IMR-90 (cell line): ENCODE measurements around the gene AQP7. TPM values are rescaled to one million over a fixed set of nuclear protein-coding genes. Genes with fewer than 3 reads are reported as not detected.

Experiments
- ATAC-seq: fragments of 200-7000 bp; cut with Tn5 transposase; 2 replicates; pipeline ENCODE4 v1.9.1; 2020; ENCODE audit warnings: low read depth, mild to moderate bottlenecking, moderate library complexity
- BruUV-seq: library from RNA; stranded (reverse); fragments of 400-500 nt; replicated peaks from 2 replicates; lab custom pipeline; 2021; lab: Mats Ljungman, UMichigan
- CTCF ChIA-PET: fragments of 300-600 bp; formaldehyde crosslinking; extraction: SDS; loops from one replicate; lab custom pipeline; 2021; ENCODE audit warnings: antibody characterized with exemption; lab: Yijun Ruan, JAX
- POLR2A ChIA-PET: fragments of 300-600 bp; sonication (Branson Sonifier 250); formaldehyde crosslinking; loops from one replicate; lab custom pipeline; 2022; ENCODE audit warnings: antibody characterized with exemption; ENCODE audit not compliant: unreplicated experiment; lab: Charles Lee
- DNase-seq: peaks from one replicate; pipeline ENCODE4 v3.0.0; 2013
- H2AFZ ChIP-seq: replicated peaks from 2 replicates; pipeline ENCODE3; 2013; ENCODE audit warnings: low read length, mild to moderate bottlenecking; ENCODE audit not compliant: poor library complexity
- H2AK5ac ChIP-seq: 2 replicates; pipeline ENCODE4 v1.6.1; 2013; ENCODE audit warnings: low read depth, low read length, inconsistent platforms
- H2AK9ac ChIP-seq: replicated peaks from 2 replicates; pipeline ENCODE3; 2013; ENCODE audit warnings: mild to moderate bottlenecking, low read depth, low read length, moderate library complexity; ENCODE audit not compliant: poor library complexity
- H2BK120ac ChIP-seq: 2 replicates; pipeline ENCODE4 v1.6.1; 2013; ENCODE audit warnings: low read depth, low read length, inconsistent platforms
- H2BK15ac ChIP-seq: 3 replicates; pipeline ENCODE4 v1.6.1; 2013; ENCODE audit warnings: low read depth, low read length, inconsistent platforms
- H2BK20ac ChIP-seq: 2 replicates; pipeline ENCODE4 v1.6.1; 2013; ENCODE audit warnings: low read depth, mild to moderate bottlenecking, inconsistent platforms, low read length, moderate library complexity
- H2BK5ac ChIP-seq: 2 replicates; pipeline ENCODE4 v1.6.1; 2013; ENCODE audit warnings: mild to moderate bottlenecking, low read depth, low read length, inconsistent platforms; ENCODE audit not compliant: poor library complexity, severe bottlenecking
- H3K14ac ChIP-seq: replicated peaks from 2 replicates; pipeline ENCODE4 v1.6.1; 2013; ENCODE audit warnings: low read depth, low read length, inconsistent platforms
- H3K18ac ChIP-seq: 2 replicates; pipeline ENCODE4 v1.6.1; 2013; ENCODE audit warnings: low read depth, low read length, control low read depth
- H3K23ac ChIP-seq: 2 replicates; pipeline ENCODE4 v1.6.1; 2013; ENCODE audit warnings: low read depth, low read length, inconsistent platforms
- H3K27ac ChIP-seq: 2 replicates; pipeline ENCODE4 v1.5.1; 2013; ENCODE audit warnings: mild to moderate bottlenecking, control low read depth, low read length; ENCODE audit not compliant: insufficient read depth
- H3K27me3 ChIP-seq: 2 replicates; pipeline ENCODE4 v1.6.1; 2013; ENCODE audit warnings: low read length; ENCODE audit not compliant: control insufficient read depth, insufficient read depth
- H3K36me3 ChIP-seq: 2 replicates; pipeline ENCODE4 v1.6.1; 2013; ENCODE audit warnings: low read length, mixed read lengths; ENCODE audit not compliant: control insufficient read depth, insufficient read depth
- H3K4ac ChIP-seq: 2 replicates; pipeline ENCODE4 v1.6.1; 2013; ENCODE audit warnings: low read depth, low read length, inconsistent platforms
- H3K4me1 ChIP-seq: 2 replicates; pipeline ENCODE4 v1.6.1; 2013; ENCODE audit warnings: low read length, mixed read lengths; ENCODE audit not compliant: control insufficient read depth, insufficient read depth
- H3K4me2 ChIP-seq: 2 replicates; pipeline ENCODE4 v1.6.1; 2013; ENCODE audit warnings: low read depth, mild to moderate bottlenecking, control low read depth, low read length, moderate library complexity
- H3K4me3 ChIP-seq: 2 replicates; pipeline ENCODE4 v1.5.1; 2013; ENCODE audit warnings: low read depth, mild to moderate bottlenecking, control low read depth, low read length, moderate library complexity; ENCODE audit not compliant: insufficient read depth
- H3K56ac ChIP-seq: 2 replicates; pipeline ENCODE4 v1.6.1; 2013; ENCODE audit warnings: low read length, inconsistent platforms; ENCODE audit not compliant: insufficient read depth; ENCODE audit errors: extremely low read depth
- H3K79me1 ChIP-seq, 2 experiments: 2 replicates each; pipeline ENCODE4 v1.6.1; 2013; ENCODE audit warnings: low read length in 2 of 2, inconsistent platforms in 1 of 2, low read depth in 1 of 2
- H3K9ac ChIP-seq: 2 replicates; pipeline ENCODE4 v1.6.1; 2013; ENCODE audit warnings: low read depth, low read length, control low read depth
- H3K9me1 ChIP-seq: 2 replicates; pipeline ENCODE4 v1.6.1; 2013; ENCODE audit warnings: low read length, inconsistent platforms; ENCODE audit not compliant: insufficient read depth
- H3K9me3 ChIP-seq: 2 replicates; pipeline ENCODE4 v1.6.1; 2013; ENCODE audit warnings: low read length; ENCODE audit not compliant: control insufficient read depth, insufficient read depth
- H4K20me1 ChIP-seq: 2 replicates; pipeline ENCODE4 v1.6.1; 2013; ENCODE audit warnings: low read length, inconsistent platforms; ENCODE audit not compliant: insufficient read depth
- H4K5ac ChIP-seq: 2 replicates; pipeline ENCODE4 v1.6.1; 2013; ENCODE audit warnings: mild to moderate bottlenecking, low read depth, low read length, control low read depth
- H4K8ac ChIP-seq, 2 experiments: 2 replicates each; pipeline ENCODE4 v1.6.1; 2013; ENCODE audit warnings: low read depth in 2 of 2, low read length in 2 of 2, control low read depth in 1 of 2, inconsistent platforms in 1 of 2
- H4K91ac ChIP-seq: 2 replicates; pipeline ENCODE4 v1.6.1; 2013; ENCODE audit warnings: low read depth, low read length, inconsistent platforms; ENCODE audit not compliant: insufficient read depth
- BHLHE40 ChIP-seq: fragments of 150-350 bp; IDR thresholded peaks from 2 replicates; pipeline ENCODE4 v1.6.1; 2016; ENCODE audit warnings: mild to moderate bottlenecking, low read depth, low read length
- CTCF ChIP-seq: conservative IDR thresholded peaks from 2 replicates; pipeline ENCODE4 v1.5.1; 2012; ENCODE audit warnings: mild to moderate bottlenecking, low read depth, low read length, improper control_type of control experiment
- FOS ChIP-seq: fragments of 150-350 bp; IDR thresholded peaks from 2 replicates; pipeline ENCODE4 v1.6.1; 2016; ENCODE audit warnings: low read depth, low read length
- MAFK ChIP-seq: IDR thresholded peaks from 2 replicates; pipeline ENCODE4 v1.6.1; 2012; ENCODE audit warnings: low read depth, low read length, improper control_type of control experiment
- POLR2A ChIP-seq: IDR thresholded peaks from 2 replicates; pipeline ENCODE4 v1.6.1; 2012; ENCODE audit warnings: mild to moderate bottlenecking, low read depth, low read length
- RFX5 ChIP-seq: IDR thresholded peaks from 2 replicates; pipeline ENCODE4 v1.8.0; 2012; ENCODE audit warnings: low read depth, mild to moderate bottlenecking, low read length, moderate library complexity
- SMC3 ChIP-seq: fragments of 150-350 bp; IDR thresholded peaks from 2 replicates; pipeline ENCODE4 v1.6.1; 2016; ENCODE audit warnings: low read depth, mild to moderate bottlenecking, antibody characterized with exemption, low read length, moderate library complexity
- WGBS, 2 experiments: methylation state at CpG; one replicate each; pipeline versions ENCODE4 v1.1.5 to v1.1.7; 2013; ENCODE audit warnings: missing lambda C conversion rate in 2 of 2; ENCODE audit not compliant: insufficient read length in 1 of 2; ENCODE audit errors: extremely low coverage in 2 of 2; 5-methylcytosine and 5-hydroxymethylcytosine counted together
- dilution Hi-C: fragments of 300-500 bp; cut with HindIII; formaldehyde crosslinking; loops from one replicate; pipeline ENCODE4 v1.14.3; 2018; ENCODE audit warnings: low sequenced_read_pairs; ENCODE audit not compliant: unreplicated experiment
- in situ Hi-C: fragments of 300-500 bp; cut with MboI; formaldehyde crosslinking; loops from 3 replicates; pipeline ENCODE4 v1.14.3; 2019; ENCODE audit warnings: low sequenced_read_pairs, inconsistent platforms, mixed read lengths
- intact Hi-C: fragments of 100-400 bp; cut with micrococcal nuclease; formaldehyde crosslinking; loops from 2 replicates; pipeline ENCODE4 v1.10.0; 2022
- polyA plus RNA-seq, 3 experiments: library from polyadenylated mRNA; depleted of rRNA; stranded (reverse); fragments of >200 nt; gene quantifications; 2 replicates each; pipeline ENCODE4 v1.2.3, GENCODE V29; 2012; ENCODE audit warnings: low replicate concordance in 1 of 3
- total RNA-seq: library from RNA; depleted of rRNA; stranded (reverse); fragments of >200 nt; gene quantifications from 2 replicates; pipeline ENCODE4 v1.2.3, GENCODE V29; 2012
- TF ChIP-seq, protein P1 (sequence below): fragments of 150-350 bp; IDR thresholded peaks from 2 replicates; pipeline ENCODE4 v1.6.1; 2016; ENCODE audit warnings: low read depth, mild to moderate bottlenecking, low read length, moderate library complexity, borderline replicate concordance

Gene AQP7
- total and polyA plus RNA-seq, 2 of the 4 experiments (the other 2 are of a cell fraction) = 0.07 TPM; not detected in 1

DNA sequence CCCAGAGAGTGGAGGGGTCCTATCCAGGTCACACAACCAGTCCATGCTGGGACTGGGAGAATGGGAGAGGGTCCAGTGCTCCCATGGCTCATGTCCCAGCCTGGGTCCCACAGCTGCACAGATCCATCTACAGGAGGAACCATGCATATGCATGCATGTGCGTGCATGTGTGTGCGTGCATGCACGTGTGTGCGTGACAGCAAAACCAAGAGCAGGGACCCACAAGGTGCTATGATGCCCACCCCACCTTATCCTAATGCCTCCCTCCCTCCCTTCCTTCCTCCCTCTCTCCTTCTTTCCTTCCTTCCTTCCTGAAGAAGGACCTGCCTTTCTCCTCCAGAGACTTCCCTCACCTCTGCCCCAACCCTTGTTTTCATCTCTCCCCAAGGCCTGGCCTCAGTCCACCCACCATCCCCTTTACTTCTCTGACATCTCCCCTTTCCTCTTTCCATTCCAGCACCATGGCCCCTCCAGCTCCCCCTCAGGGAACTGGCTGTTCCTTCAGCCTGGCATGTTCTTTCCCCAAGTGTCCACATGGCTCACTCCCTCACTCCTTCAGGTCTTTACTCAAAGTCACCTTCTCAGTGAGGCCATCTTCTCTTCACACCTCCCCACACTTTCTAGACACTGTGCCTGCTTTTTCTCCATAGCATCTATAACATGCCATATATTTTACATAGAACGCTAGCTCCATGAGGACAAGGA lies 21.8 kb downstream of the AQP7 start:
- in situ Hi-C loops = no loop called here
- H3K4me2 ChIP-seq = no peak overlapping the region
- no peak overlapping the region for H2AFZ ChIP-seq
- no peak overlapping the region for H2BK20ac ChIP-seq
- H3K27me3 ChIP-seq = no peaks in the 10 kb centered on the region
- H3K36me3 ChIP-seq = no peaks in the 10 kb centered on the region
- no peak overlapping the region for H3K18ac ChIP-seq
- no peak overlapping the region for H2BK5ac ChIP-seq
- POLR2A ChIA-PET = no interaction called here
- TF ChIP-seq BHLHE40 (no peak), FOS (no peak), POLR2A (no peak), RFX5 (no peak), CTCF (no peak), SMC3 (no peak), MAFK (no peak)
- TF ChIP-seq, protein P1, sequence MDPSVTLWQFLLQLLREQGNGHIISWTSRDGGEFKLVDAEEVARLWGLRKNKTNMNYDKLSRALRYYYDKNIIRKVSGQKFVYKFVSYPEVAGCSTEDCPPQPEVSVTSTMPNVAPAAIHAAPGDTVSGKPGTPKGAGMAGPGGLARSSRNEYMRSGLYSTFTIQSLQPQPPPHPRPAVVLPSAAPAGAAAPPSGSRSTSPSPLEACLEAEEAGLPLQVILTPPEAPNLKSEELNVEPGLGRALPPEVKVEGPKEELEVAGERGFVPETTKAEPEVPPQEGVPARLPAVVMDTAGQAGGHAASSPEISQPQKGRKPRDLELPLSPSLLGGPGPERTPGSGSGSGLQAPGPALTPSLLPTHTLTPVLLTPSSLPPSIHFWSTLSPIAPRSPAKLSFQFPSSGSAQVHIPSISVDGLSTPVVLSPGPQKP = no peak
- no peak overlapping the region for H3K27ac ChIP-seq
- H2BK15ac ChIP-seq = no peak overlapping the region
- no peak overlapping the region for H3K14ac ChIP-seq
- 88% methylated on average over 4 of the region's 5 CpGs; no CpG with 5 or more reads in 1 of the 2 experiments for WGBS, 2 experiments
- no peak for DNase-seq
- no peaks in the 10 kb centered on the region for H3K9me1 ChIP-seq
- no peak overlapping the region for H4K91ac ChIP-seq
- no TSS peak for BruUV-seq
- H3K4me1 ChIP-seq = no peaks in the 10 kb centered on the region
- no peak overlapping the region for H2AK5ac ChIP-seq
- H4K5ac ChIP-seq = no peak overlapping the region
- no peaks in the 10 kb centered on the region for H3K9me3 ChIP-seq
- H3K23ac ChIP-seq = no peak overlapping the region
- dilution Hi-C loops = no loop called here
- H2BK120ac ChIP-seq = no peak overlapping the region
- no peaks in the 10 kb centered on the region for H4K20me1 ChIP-seq
- H3K4ac ChIP-seq = no peak overlapping the region
- H4K8ac ChIP-seq = no peak overlapping the region
- no peak overlapping the region for H2AK9ac ChIP-seq
- H3K4me3 ChIP-seq = no peak overlapping the region
- no peaks in the 10 kb centered on the region for H3K79me1 ChIP-seq
- intact Hi-C loops = no loop called here
- ATAC-seq = no peak; the same call in 1 of the 2 replicates
- CTCF ChIA-PET = no interaction called here
- no peak overlapping the region for H3K56ac ChIP-seq
- no peak overlapping the region for H3K9ac ChIP-seq
